GM12874 (cell line): ENCODE results near the gene ACO2.

ENCODE experiments used
- TF ChIP-seq, protein P1 (sequence below): IDR thresholded peaks from 2 replicates; pipeline ENCODE4 v1.5.1; 2011; ENCODE audit warnings: low read depth, mild to moderate bottlenecking, control low read depth, low read length, moderate library complexity; ENCODE audit not compliant: insufficient read depth

The ACO2 gene

DNA sequence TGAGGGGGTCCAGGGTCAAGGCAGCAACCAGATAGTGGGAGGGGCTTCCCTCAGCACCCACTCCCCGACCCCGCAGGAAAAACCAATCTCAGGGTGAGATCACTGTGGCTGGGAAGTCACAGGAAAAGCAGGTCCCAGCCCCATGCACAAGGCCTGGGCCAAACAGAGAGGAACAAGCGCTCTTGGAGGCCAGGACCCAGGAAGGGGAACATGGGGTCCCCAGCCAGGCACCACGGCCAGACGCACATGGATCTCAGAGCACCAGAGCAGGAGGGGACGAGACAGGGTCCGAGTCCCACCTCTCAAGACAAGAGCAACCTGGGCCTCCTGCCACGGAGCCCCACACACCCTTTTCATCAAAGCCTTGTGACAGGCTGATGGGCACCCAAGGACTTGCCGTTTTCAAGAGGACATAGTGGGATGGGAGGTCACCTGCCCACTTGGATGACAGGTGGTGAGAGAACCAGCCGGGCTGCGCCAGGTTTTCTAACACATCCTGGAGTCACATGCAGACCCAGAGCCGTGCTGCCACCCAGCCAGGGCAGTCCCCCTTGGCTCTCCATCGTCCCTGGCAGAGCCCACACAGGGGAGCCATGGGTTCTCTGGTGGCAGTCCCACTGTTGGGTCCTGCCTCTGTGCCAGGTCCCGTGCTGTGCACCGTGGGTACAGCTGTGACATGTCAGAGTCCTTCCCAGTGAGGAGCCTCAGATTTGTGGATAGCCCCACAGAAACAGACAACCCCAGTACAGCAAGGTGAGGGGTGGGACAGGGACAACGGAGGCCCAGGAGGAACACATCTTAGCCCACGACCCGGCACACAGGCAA is 62.2 kb downstream of the ACO2 start:
- TF ChIP-seq, protein P1, sequence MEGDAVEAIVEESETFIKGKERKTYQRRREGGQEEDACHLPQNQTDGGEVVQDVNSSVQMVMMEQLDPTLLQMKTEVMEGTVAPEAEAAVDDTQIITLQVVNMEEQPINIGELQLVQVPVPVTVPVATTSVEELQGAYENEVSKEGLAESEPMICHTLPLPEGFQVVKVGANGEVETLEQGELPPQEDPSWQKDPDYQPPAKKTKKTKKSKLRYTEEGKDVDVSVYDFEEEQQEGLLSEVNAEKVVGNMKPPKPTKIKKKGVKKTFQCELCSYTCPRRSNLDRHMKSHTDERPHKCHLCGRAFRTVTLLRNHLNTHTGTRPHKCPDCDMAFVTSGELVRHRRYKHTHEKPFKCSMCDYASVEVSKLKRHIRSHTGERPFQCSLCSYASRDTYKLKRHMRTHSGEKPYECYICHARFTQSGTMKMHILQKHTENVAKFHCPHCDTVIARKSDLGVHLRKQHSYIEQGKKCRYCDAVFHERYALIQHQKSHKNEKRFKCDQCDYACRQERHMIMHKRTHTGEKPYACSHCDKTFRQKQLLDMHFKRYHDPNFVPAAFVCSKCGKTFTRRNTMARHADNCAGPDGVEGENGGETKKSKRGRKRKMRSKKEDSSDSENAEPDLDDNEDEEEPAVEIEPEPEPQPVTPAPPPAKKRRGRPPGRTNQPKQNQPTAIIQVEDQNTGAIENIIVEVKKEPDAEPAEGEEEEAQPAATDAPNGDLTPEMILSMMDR = no peak

DNA sequence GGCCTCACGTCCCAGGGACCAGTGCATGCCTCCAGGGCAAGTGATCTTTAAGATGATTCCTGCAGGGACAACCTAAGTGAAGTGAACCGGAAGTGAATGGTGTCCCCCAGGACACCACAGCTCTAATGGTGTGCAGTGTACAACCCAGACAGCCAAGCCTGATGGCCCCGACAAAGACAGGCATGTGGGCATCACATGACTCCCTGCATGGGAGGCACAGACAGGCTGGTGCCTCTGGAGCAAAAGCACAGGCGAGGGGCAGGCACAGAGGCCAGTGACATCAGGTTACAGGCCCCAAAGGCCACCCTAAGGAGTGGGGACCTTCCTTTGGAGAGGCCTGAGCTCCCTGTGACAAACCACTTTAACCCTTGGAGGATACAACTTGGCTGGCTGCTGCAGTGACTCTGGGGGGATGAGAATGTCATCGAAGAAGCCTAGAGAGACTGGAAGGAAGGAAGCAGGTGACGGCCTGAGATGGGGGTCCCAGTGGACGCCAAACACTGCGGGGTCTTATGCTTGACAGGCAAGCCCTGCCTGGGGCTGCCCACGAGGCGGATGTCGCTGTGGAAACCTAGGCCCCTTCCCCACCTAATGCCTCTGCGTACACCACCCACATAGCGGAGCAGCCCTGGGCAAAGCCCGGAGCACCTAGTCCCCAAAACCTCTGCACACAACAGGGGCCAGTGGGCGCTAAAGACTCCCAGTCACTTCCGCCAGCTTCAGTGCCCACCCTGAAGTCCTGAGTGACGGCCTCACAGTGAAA is 63.0 kb downstream of the ACO2 start:
- TF ChIP-seq, protein P1 = no peak

DNA sequence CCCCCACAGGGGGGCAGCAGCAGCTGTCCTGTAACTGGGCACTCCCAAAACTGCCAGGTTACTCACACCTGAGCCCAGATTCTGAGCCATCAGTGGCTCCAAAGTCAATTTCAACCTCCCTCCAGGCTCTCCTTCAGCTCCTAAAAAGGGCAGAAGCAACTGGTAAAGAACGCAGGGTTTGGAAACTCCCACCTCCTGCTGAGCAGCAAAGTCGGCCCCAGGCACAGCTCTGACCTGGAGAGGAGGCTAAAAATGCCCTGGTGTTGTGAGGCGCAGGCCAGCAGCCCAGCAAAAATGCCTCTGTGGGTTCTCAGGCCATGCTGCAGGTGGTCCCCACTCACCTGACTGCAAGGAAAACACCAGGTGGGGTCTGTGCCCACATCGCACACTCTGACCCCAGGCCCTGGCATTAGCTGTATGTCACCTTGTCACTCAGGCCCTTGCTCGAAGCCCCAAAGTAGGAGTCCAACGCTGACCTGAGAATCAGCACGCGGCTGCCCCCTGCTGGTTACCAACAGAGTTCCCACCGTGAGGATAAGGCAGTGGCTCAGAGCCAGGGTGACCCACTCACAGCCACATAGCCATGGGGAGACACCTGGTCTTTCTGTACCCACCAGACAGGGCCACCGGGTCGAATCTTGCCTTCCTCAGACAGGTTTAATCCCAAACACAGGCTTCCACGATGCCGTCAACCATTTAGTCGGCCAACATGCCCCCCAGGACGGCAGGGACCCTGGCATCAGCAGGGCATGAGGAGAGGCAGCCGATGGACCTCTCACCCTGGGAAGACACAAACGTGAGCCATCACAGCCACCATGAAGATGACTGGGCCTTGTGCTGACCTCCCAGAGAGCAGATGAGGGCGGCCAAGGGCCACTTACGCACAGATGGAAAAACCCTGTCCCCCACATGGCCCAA is 64.2 kb downstream of the ACO2 start:
- TF ChIP-seq, protein P1 = peak; percentile 79

DNA sequence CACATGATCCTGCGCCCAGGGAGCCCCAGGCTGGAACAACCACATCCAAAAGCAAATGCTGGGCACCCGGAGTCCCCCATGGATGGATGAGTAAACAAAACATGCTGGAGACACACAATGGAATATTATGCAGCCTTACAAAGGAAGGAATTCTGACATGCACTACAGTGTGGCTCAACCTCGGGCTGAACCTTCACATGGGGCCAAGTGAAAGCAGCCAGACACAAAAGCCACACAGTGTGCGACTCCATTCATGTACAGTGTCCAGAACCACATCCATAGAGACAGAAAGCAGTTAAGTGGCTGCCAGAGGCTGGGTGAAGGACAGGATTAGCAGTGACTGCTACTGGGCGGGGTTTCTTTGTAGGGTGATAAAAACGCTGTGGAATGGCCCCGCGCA is 65.3 kb downstream of the ACO2 start:
- TF ChIP-seq, protein P1 = no peak

DNA sequence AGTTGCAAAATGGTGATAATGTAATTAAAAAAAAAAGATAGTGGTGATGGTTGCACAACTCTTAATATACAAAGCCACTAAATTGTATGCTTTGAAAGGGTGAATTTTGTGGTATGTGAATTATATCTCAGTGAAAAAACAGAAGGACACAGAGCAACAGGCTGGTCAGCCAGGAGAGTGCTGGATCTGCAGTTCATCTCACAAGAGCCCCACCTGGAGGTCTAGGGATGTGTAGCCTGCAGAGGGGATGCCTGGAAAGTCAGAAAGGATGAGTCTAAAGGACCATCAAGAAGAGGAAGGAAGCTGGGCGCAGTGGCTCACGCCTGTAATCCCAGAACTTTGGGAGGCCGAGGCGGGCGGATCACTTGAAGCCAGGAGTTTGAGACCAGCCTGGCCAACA is 66.3 kb downstream of the ACO2 start:
- TF ChIP-seq, protein P1 = peak; percentile 15; the same call in 1 of the 2 replicates

DNA sequence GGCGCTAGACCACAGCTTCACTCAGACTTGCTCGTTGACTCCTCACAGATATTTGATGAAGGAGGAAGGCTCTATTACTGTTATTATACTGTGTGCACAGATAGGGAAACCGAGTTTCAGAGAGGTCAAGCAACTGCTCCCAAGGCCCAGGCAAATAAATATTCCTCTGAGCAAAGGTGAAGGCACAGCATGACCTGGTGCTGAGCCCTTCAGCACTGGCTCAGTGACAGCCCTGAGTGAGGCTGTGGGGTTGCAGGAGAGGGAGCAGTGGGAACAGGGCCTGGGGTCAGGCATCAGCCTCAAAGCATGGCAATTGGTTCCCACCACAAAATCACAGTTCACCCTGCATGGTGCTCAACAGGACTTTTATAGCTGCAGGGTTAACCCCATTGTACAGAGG is 68.3 kb downstream of the ACO2 start:
- TF ChIP-seq, protein P1 = no peak
